Activated T-helper 17 cell treated with anti-CD3 and anti-CD28 coated beads, Interleukin-2, amount 50 U/mL, for 72 hours (primary cell): ENCODE measurements around the gene GJB4. TPM values are rescaled to one million over a fixed set of nuclear protein-coding genes. Genes with fewer than 3 reads are reported as not detected.

Source experiments
- ATAC-seq: fragments of 150-1000 bp; cut with Tn5 transposase; replicated peaks from 2 replicates; pipeline ENCODE4 v1.10.0; 2021; ENCODE audit warnings: mild to moderate bottlenecking, moderate library complexity
- H3K27ac Mint-ChIP-seq: one replicate; pipeline ENCODE4 v1.8.0; 2022; ENCODE audit warnings: mixed read lengths
- H3K27me3 Mint-ChIP-seq: one replicate; pipeline ENCODE4 v1.8.0; 2022; ENCODE audit warnings: mixed read lengths
- H3K36me3 Mint-ChIP-seq: one replicate; pipeline ENCODE4 v1.8.0; 2022; ENCODE audit warnings: low read depth, mild to moderate bottlenecking, mixed read lengths
- H3K4me1 Mint-ChIP-seq: one replicate; pipeline ENCODE4 v1.8.0; 2022; ENCODE audit warnings: mixed read lengths
- H3K4me3 Mint-ChIP-seq: one replicate; pipeline ENCODE4 v1.8.0; 2022; ENCODE audit warnings: mild to moderate bottlenecking, mixed read lengths
- H3K9me3 Mint-ChIP-seq: one replicate; pipeline ENCODE4 v1.8.0; 2022; ENCODE audit warnings: mixed read lengths
- total RNA-seq, 2 donors: library from RNA; stranded (reverse); gene quantifications; one replicate each; pipeline ENCODE4 v1.2.3, GENCODE V29; 2022

GJB4 gene
- total RNA-seq, 2 donors from 2014 or later: not detected

- no peak for ATAC-seq
- Mint-ChIP-seq H3K36me3 (no peaks in the 10 kb centered on the region), H3K27ac (no peak overlapping the region), H3K9me3 (no peaks in the 10 kb centered on the region), H3K4me3 (no peak overlapping the region), H3K4me1 (no peaks in the 10 kb centered on the region), H3K27me3 (peaks cover 39% of the 10 kb centered on the region)
These were observed 19.5 kb downstream of the GJB4 start for GRCh38 chr1:34779005-34779404.

GRCh38 chr1:34779526-34779925 is 20.0 kb downstream of the GJB4 start:
- Mint-ChIP-seq H3K36me3 (no peaks in the 10 kb centered on the region), H3K9me3 (no peaks in the 10 kb centered on the region), H3K4me3 (no peak overlapping the region), H3K27ac (no peak overlapping the region), H3K27me3 (peaks cover 43% of the 10 kb centered on the region), H3K4me1 (no peaks in the 10 kb centered on the region)
- no peak for ATAC-seq

- Mint-ChIP-seq H3K9me3 (no peaks in the 10 kb centered on the region), H3K4me3 (no peak overlapping the region), H3K27ac (no peak overlapping the region), H3K27me3 (peaks cover 47% of the 10 kb centered on the region), H3K36me3 (no peaks in the 10 kb centered on the region), H3K4me1 (no peaks in the 10 kb centered on the region)
- ATAC-seq: no peak
These were observed 20.4 kb downstream of the GJB4 start for GRCh38 chr1:34779962-34780361.

- Mint-ChIP-seq H3K4me3 (no peak overlapping the region), H3K9me3 (no peaks in the 10 kb centered on the region), H3K27me3 (peaks cover 50% of the 10 kb centered on the region), H3K4me1 (no peaks in the 10 kb centered on the region), H3K36me3 (no peaks in the 10 kb centered on the region), H3K27ac (no peak overlapping the region)
- no peak for ATAC-seq
These were observed 21.0 kb downstream of the GJB4 start for GRCh38 chr1:34780528-34780927.

GRCh38 chr1:34781071-34781843 is 21.7 kb downstream of the GJB4 start, which contains the start of gene GJB3:
TSS of gene GJB3 (plus strand) at chr1:34781214. CDS start at chr1:34784763, 3,549 bp downstream.
- H3K4me3 Mint-ChIP-seq: peak within 1 kb of the TSS; percentile 23
- H3K4me1 Mint-ChIP-seq: peaks cover under 1% of the 10 kb centered on the region
- H3K27ac Mint-ChIP-seq: no peak within 1 kb of the TSS
- peak; percentile 34 for ATAC-seq
- H3K27me3 Mint-ChIP-seq: peaks cover 50% of the 10 kb centered on the region
- no peaks in the 10 kb centered on the region for H3K9me3 Mint-ChIP-seq
- no peaks in the 10 kb centered on the region for H3K36me3 Mint-ChIP-seq

- Mint-ChIP-seq H3K27ac (no peak overlapping the region), H3K36me3 (no peaks in the 10 kb centered on the region), H3K27me3 (peaks cover 54% of the 10 kb centered on the region), H3K9me3 (no peaks in the 10 kb centered on the region), H3K4me1 (peaks cover 6% of the 10 kb centered on the region), H3K4me3 (peak overlapping the region; percentile 23)
- no peak for ATAC-seq
These were observed 22.4 kb downstream of the GJB4 start for GRCh38 chr1:34781844-34782391.

GRCh38 chr1:34784751-34785221 is 25.2 kb downstream of the GJB4 start:
- H3K4me1 Mint-ChIP-seq: peaks cover 11% of the 10 kb centered on the region
- no peak overlapping the region for H3K27ac Mint-ChIP-seq
- H3K27me3 Mint-ChIP-seq: peaks cover 38% of the 10 kb centered on the region
- H3K9me3 Mint-ChIP-seq: no peaks in the 10 kb centered on the region
- H3K36me3 Mint-ChIP-seq: no peaks in the 10 kb centered on the region
- no peak for ATAC-seq
- H3K4me3 Mint-ChIP-seq: no peak overlapping the region

GRCh38 chr1:34785231-34785874 is 25.8 kb downstream of the GJB4 start:
- H3K9me3 Mint-ChIP-seq: no peaks in the 10 kb centered on the region
- peaks cover 41% of the 10 kb centered on the region for H3K27me3 Mint-ChIP-seq
- no peak overlapping the region for H3K4me3 Mint-ChIP-seq
- no peaks in the 10 kb centered on the region for H3K36me3 Mint-ChIP-seq
- peaks cover 11% of the 10 kb centered on the region for H3K4me1 Mint-ChIP-seq
- ATAC-seq: no peak
- H3K27ac Mint-ChIP-seq: no peak overlapping the region

- peaks cover 43% of the 10 kb centered on the region for H3K27me3 Mint-ChIP-seq
- H3K9me3 Mint-ChIP-seq: no peaks in the 10 kb centered on the region
- no peak for ATAC-seq
These were observed 26.4 kb downstream of the GJB4 start for GRCh38 chr1:34785875-34786470.

GRCh38 chr1:34786521-34787325 is 27.2 kb downstream of the GJB4 start:
- Mint-ChIP-seq H3K4me1 (peaks cover 11% of the 10 kb centered on the region), H3K27me3 (peaks cover 47% of the 10 kb centered on the region), H3K36me3 (no peaks in the 10 kb centered on the region), H3K9me3 (no peaks in the 10 kb centered on the region), H3K27ac (no peak overlapping the region), H3K4me3 (no peak overlapping the region)
- ATAC-seq: peak; percentile 86

More at GRCh38 chr1:34785875-34786470, 26.4 kb downstream of the GJB4 start:
- peaks cover 11% of the 10 kb centered on the region for H3K4me1 Mint-ChIP-seq
- no peak overlapping the region for H3K27ac Mint-ChIP-seq
- H3K4me3 Mint-ChIP-seq: no peak overlapping the region
- H3K36me3 Mint-ChIP-seq: no peaks in the 10 kb centered on the region

- Mint-ChIP-seq H3K4me1 (peaks cover 11% of the 10 kb centered on the region), H3K27me3 (peaks cover 48% of the 10 kb centered on the region), H3K27ac (no peak overlapping the region), H3K36me3 (no peaks in the 10 kb centered on the region), H3K9me3 (no peaks in the 10 kb centered on the region), H3K4me3 (no peak overlapping the region)
- ATAC-seq: no peak
These were observed 28.2 kb downstream of the GJB4 start for GRCh38 chr1:34787461-34788420.

GRCh38 chr1:34790985-34791384 is 31.4 kb downstream of the GJB4 start:
- Mint-ChIP-seq H3K4me3 (no peak overlapping the region), H3K9me3 (no peaks in the 10 kb centered on the region), H3K27ac (no peak overlapping the region), H3K4me1 (peaks cover 11% of the 10 kb centered on the region), H3K36me3 (no peaks in the 10 kb centered on the region), H3K27me3 (peaks cover 27% of the 10 kb centered on the region)
- ATAC-seq: no peak

- H3K4me3 Mint-ChIP-seq: peak overlapping the region; percentile 42
- no peaks in the 10 kb centered on the region for H3K36me3 Mint-ChIP-seq
- H3K4me1 Mint-ChIP-seq: peaks cover 12% of the 10 kb centered on the region
- H3K27ac Mint-ChIP-seq: no peak overlapping the region
- peaks cover 22% of the 10 kb centered on the region for H3K27me3 Mint-ChIP-seq
- no peak for ATAC-seq
- H3K9me3 Mint-ChIP-seq: no peaks in the 10 kb centered on the region
These were observed 32.9 kb downstream of the GJB4 start for GRCh38 chr1:34792424-34792823.
